KG1 (cell line): ENCODE measurements around the gene CLPSL1.

Source experiments
- DNase-seq: peaks from one replicate; lab custom pipeline; 2025; lab: John Stamatoyannopoulos, UW

Gene CLPSL1

DNA sequence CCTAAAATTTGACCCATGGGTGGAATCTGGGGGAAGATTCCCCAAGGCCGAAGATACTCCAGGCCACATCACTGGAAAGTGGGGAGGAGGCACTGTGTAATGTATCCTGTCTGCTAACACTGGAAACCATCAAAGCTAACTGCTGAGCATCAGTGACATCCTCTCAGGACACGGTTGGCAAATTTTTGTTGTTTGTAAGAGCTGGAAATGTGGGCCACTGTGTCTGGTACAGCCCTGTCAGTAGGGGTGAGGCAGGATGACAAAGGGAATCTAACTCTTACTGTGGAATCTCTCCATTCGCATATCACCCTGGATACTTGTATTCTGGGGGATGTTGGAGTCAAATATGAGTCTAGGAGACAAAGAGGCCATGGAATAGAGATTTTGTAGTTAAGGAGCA lies 21.4 kb upstream of the CLPSL1 start:
- DNase-seq: no peak

- no peak for DNase-seq
Observed at GRCh38 chr6:35765739-35766138, 15.1 kb upstream of the CLPSL1 start.

GRCh38 chr6:35769211-35769610 lies 11.6 kb upstream of the CLPSL1 start:
- no peak for DNase-seq

- no peak for DNase-seq
Observed at GRCh38 chr6:35771343-35771627, 9.5 kb upstream of the CLPSL1 start.

DNA sequence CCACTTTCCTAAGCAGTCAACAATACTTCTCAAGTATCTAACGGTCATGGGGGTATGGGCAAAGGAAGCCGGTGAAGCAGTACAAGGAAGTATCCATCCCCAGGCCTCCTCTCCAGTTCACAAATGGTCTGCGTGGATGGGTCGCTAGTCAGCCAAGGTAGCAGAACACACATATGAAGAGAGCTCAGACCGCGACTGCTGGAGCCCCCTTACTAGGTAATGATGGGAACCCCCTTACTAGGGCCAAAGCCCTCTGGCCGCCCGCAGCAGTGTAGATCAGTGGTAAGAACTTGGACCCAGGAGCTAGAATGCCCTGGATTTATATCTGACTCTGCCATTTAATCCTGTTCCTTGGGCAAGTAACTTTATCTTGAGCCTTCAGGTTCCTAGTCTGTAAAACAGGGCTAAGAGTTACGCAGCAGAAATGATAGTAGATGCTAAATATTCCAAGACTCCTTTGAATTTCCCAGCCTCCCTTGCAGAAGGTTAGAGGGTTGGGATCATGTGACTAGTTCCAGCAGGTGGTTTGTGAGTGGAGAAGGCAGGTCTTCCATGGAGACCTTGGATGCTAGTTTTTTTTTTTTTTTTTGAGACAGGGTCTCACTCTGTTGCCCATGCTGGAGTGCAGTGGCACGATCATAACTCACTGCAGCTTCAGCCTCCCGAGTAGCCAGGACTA lies 6.6 kb upstream of the CLPSL1 start:
- no peak for DNase-seq

- DNase-seq: no peak
Observed at GRCh38 chr6:35775031-35775430, 5.8 kb upstream of the CLPSL1 start.

DNA sequence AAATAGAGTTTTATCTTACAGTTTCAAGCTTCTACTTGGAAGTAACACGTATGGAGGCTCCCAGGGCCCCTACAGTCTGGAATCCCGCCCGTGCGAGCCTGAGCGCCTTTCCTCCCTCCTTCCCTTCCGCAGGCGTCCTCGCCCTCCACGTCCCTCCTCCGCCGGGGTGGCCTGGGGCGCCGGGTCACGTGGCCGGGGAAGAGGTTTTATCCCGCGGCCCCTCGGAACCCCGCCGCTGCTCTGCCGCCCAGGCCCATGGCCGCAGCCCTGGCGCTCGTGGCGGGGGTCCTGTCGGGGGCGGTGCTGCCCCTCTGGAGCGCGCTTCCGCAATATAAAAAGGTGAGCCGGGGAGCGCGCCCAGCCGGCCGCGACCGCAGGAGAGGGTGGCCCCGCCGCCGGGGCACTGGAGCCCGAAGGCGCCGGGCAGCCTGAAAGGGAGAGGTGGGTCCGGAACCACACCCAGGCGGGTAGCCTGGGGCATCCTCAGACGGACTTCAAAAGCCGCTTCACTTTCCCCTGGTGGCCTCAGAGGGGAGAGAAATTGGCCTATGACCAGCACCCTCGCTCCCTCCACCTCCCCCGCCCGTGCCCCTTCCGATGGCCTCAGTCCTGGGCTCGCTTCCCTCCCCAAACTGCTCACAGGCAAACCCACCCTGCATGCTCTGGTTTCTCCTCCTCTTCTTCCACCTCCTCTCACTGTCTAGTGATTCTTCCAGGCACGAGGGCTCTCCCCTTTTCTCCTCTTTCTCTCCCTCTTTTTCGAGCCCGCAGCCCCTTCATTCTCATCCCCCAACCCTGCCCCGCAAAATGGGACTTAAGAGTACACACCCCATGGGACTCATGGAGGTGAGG lies 4.2 kb upstream of the CLPSL1 start, which contains the start of gene CLPSL2:
Gene CLPSL2 (plus strand): TSS at position 235 of the 852 bp plus-strand sequence. CDS start 21 bp downstream, at position 256.
- DNase-seq: no peak

DNA sequence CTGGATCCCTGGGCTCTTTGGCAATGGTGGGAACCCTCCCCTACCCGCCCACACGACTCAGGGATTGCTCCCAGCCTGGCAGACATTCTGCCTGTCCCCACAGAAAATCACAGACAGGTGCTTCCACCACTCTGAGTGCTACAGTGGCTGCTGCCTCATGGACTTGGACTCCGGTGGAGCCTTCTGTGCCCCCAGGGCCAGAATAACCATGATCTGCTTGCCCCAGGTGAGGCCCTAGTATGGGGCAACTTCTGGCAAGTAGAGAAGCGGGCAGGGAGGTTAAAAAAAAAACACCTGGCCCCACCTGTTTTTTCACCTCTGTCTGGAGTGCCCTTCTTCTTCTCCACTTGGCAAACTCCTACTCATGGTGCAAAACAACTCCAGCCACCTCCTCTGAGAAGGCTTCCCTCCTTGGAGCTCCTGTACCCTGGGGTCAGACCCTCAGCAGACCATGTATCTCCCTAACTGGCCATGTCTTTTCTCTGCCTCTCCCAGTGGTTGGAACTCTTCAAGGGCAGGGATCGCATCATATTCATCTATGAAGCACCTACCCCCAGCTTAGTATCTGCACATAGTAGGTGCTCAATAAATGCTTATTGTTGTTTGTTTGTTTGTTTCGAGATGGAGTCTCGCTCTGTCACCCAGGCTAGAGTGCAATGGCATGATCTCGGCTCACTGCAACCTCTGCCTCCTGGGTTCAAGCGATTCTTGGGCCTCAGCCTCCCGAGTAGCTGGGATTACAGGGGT lies 3.3 kb upstream of the CLPSL1 start:
- DNase-seq: no peak

GRCh38 chr6:35778437-35778836 lies 2.4 kb upstream of the CLPSL1 start:
- no peak for DNase-seq

DNA sequence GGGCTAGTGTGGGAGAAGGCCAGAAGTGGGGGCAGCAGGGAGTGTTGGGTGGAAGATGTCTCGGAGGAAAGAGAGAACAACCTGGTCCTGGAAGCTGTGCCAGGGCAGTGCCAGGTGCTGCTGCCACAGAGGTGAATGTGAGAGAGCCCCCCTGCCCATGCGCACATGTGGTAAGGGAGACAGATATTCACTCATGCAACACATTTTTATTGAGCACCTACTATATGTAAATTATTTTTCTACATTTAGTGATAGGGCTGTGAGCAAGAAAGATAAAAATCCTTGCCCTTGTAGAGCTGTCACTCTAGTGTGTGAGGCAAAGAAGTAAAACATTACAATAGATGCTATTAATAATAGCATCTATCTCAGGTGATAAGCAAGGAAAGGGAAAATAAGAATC lies 471 bp downstream of the CLPSL1 start:
- DNase-seq: no peak

- no peak for DNase-seq
Observed at GRCh38 chr6:35782424-35782823, 1.6 kb downstream of the CLPSL1 start.

DNA sequence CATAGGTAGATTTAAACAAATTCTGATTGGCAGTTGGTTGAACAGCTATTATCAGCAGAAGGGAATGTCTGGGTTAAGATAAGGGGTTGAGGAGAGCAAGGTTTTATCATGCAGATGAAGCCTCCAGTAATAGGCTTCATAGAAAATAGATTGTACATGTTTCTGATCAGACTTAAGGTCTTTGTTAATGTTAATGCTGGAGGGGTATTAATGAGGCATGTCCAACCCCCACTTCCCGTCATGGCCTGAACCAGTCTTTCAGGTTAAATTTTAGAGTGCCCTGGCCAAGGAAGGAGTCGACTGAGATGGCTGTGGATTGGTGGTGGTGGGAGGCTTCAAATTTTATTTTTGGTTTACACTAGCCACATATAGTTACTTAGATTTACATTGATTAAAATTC lies 3.4 kb downstream of the CLPSL1 start:
- no peak for DNase-seq

- no peak for DNase-seq
Observed at GRCh38 chr6:35786272-35786671, 5.5 kb downstream of the CLPSL1 start.

DNA sequence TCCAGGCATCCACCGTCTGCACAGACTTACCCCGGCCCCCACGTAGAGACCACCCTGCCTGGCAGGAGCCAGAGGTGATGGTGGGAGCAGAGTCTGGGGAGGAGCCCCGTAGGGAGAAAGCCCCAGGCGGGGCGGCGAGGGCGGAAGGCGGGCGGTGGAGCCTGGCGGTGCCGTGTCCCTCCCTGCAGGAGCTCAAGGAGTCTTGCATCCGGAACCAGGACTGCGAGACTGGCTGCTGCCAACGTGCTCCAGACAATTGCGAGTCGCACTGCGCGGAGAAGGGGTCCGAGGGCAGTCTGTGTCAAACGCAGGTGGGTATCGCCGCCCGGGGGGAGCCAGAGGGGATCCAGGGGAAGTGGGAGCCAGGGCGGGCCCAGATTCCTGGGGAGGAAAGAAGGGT lies 6.0 kb downstream of the CLPSL1 start:
- DNase-seq: no peak

DNA sequence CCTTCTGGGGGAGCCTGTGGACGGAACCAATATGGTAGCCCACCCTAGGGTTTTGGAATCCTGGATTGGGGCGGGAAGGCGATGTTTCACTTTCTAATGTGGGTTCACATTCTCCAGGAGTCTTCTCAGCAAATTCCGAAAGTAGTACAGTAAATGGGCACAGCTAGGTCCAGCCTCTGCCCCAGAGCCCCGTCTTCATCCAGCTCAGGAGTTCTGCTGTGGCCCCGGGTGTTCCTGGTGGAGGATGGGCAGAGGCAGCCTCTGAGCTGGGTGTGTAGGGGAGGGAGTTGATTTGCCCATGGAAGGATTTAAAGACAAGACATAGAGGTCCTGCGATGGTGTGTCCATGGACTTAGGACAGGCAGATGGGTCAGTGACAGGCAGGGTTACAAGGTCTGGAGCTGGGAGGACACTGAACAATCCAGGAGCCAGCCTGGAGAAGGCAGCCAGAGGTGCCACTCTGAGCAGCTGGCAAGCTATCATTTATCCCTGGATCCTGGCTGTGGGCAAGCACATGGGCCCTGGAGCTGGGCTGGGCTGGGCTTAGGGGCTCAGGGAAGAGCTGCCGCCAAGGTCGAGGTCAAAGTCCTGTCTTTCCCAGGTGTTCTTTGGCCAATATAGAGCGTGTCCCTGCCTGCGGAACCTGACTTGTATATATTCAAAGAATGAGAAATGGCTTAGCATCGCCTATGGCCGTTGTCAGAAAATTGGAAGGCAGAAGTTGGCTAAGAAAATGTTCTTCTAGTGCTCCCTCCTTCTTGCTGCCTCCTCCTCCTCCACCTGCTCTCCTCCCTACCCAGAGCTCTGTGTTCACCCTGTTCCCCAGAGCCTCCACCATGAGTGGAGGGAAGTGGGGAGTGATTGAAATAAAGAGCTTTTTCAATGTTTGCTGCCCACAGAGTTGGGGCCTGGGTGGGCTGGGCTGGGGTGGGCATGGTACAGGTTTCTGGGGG lies 6.7 kb downstream of the CLPSL1 start:
- DNase-seq: no peak

DNA sequence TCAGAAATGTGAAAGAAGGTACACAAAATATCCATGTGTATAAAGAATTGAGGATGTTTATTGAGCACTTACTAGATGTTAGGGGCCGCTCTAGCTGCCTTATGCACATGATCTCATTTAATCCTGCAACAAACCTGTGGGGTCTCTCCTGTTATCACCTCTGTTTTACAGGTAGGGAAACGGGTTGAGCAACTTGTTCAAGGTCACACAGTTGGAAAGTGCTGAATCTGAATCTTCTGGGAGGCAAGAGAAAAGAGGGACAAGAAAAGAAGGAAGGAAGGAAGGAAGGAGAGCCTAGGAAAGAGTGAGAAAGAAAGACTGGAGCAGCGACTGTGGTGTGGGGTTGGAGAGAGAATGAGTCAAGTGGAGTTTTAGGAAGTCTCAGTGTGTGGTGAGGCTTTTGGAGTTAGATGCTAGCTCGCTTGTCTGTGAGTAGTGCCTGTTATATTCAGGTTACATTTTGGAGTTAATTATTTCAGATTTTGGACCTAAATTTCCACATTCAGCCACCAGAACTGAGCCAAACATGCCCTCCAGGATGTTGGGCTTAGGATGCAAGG lies 7.7 kb downstream of the CLPSL1 start:
- no peak for DNase-seq

DNA sequence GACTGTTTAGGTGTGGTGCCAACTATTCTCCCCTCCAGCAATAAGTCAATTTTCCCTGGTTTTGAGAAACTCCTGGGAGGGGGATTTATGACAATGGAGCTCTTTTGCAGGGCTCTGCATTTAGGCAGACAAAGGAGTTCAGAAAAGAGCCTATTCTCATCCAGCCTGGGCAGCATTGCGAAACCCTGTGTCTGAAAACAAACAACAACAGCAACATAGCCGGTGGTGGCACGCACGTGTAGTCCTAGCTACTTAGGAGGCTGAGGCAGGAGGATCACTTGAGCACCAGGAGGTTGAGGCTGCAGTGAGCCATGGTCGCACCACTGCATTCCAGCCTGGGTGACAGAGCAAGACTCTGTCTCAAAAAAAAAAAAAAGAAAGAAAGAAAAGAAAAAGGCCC lies 9.9 kb downstream of the CLPSL1 start:
- DNase-seq: no peak

- DNase-seq: no peak
Observed at GRCh38 chr6:35794536-35795452, 14.0 kb downstream of the CLPSL1 start.

- no peak for DNase-seq
Observed at GRCh38 chr6:35795453-35796071, 14.7 kb downstream of the CLPSL1 start.

DNA sequence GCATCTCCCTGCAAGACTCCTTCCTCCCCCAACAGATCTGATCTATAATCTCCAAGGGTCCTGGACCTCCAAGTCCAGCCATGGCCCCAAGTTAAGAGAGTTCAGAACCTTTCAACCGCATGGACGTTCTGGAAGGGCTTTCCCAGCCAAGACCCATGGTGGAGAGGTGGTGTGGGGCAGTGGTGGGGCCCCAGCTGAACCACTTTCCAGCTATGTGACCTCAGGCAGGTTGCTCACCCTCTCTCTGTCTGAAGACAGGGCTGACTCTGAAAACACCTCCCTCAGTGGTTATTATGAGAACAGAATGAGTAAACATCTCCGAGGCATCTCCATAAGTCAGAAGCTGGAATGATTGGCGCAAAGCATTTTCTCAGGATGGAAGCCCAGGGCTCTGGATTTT lies 15.4 kb downstream of the CLPSL1 start:
- DNase-seq: no peak
